PC-3 (cell line): ENCODE data around the gene SLC51B. TPM values are rescaled to one million over a fixed set of nuclear protein-coding genes. Genes with fewer than 3 reads are reported as not detected.

Source experiments
- ATAC-seq: fragments of 200-7000 bp; cut with Tn5 transposase; 2 replicates; pipeline ENCODE4 v1.9.1; 2020; ENCODE audit warnings: mild to moderate bottlenecking, moderate library complexity
- BruUV-seq: library from RNA; stranded (reverse); fragments of 400-500 nt; replicated peaks from 2 replicates; lab custom pipeline; 2021; lab: Mats Ljungman, UMichigan
- CTCF ChIA-PET: fragments of 300-600 bp; sonication (Branson Sonifier 250); formaldehyde crosslinking; loops from one replicate; lab custom pipeline; 2022; ENCODE audit warnings: antibody characterized with exemption; lab: Charles Lee
- POLR2A ChIA-PET: fragments of 300-600 bp; sonication (Branson Sonifier 250); formaldehyde crosslinking; loops from one replicate; lab custom pipeline; 2022; ENCODE audit warnings: antibody characterized with exemption; ENCODE audit not compliant: unreplicated experiment; lab: Charles Lee
- DNase-seq: peaks from one replicate; pipeline ENCODE4 v3.0.0-alpha.2; 2015
- H2AFZ ChIP-seq: fragments of 300-600 bp; sonication (generic); 2 replicates; pipeline ENCODE4 v1.6.0; 2016; ENCODE audit warnings: antibody characterized with exemption, low read length
- H3F3A ChIP-seq: fragments of 300-600 bp; sonication (generic); one replicate; pipeline ENCODE4 v1.6.0; 2017; ENCODE audit warnings: antibody characterized with exemption, low read length, control low read depth, mild to moderate bottlenecking; ENCODE audit not compliant: unreplicated experiment
- H3K27ac ChIP-seq: fragments of 300-600 bp; sonication (generic); 2 replicates; pipeline ENCODE4 v1.5.1; 2016; ENCODE audit warnings: mild to moderate bottlenecking, low read length
- H3K27me3 ChIP-seq: fragments of 300-600 bp; sonication (generic); 2 replicates; pipeline ENCODE4 v1.6.1; 2016; ENCODE audit warnings: low read length, mixed read lengths
- H3K36me3 ChIP-seq: fragments of 300-600 bp; sonication (generic); 2 replicates; pipeline ENCODE4 v1.6.1; 2016; ENCODE audit warnings: low read depth, mixed run types, low read length, mixed read lengths
- H3K4me1 ChIP-seq: fragments of 300-600 bp; sonication (generic); 2 replicates; pipeline ENCODE4 v1.5.1; 2016; ENCODE audit warnings: low read length; ENCODE audit not compliant: insufficient read depth
- H3K4me2 ChIP-seq: fragments of 300-600 bp; sonication (generic); 2 replicates; pipeline ENCODE4 v1.6.0; 2016; ENCODE audit warnings: low read length
- H3K4me3 ChIP-seq: fragments of 300-600 bp; sonication (generic); 2 replicates; pipeline ENCODE4 v1.5.1; 2016; ENCODE audit warnings: mild to moderate bottlenecking, low read length, mixed read lengths
- H3K79me2 ChIP-seq: fragments of 300-600 bp; sonication (generic); 2 replicates; pipeline ENCODE4 v1.6.1; 2017; ENCODE audit warnings: low read length, mixed read lengths
- H3K9ac ChIP-seq: fragments of 300-600 bp; sonication (generic); 2 replicates; pipeline ENCODE4 v1.6.0; 2016; ENCODE audit warnings: mild to moderate bottlenecking, low read length
- H3K9me2 ChIP-seq: fragments of 300-600 bp; sonication (generic); replicated peaks from 2 replicates; pipeline ENCODE4 v1.6.1; 2016; ENCODE audit warnings: mixed run types, low read length, mixed read lengths
- H3K9me3 ChIP-seq: fragments of 300-600 bp; sonication (generic); 2 replicates; pipeline ENCODE4 v1.6.1; 2016; ENCODE audit warnings: low read length, mixed read lengths
- H4K20me1 ChIP-seq: fragments of 300-600 bp; sonication (generic); 2 replicates; pipeline ENCODE4 v1.6.1; 2016; ENCODE audit warnings: low read length, mixed read lengths
- CTCF ChIP-seq: fragments of 300-600 bp; sonication (generic); conservative IDR thresholded peaks from 2 replicates; pipeline ENCODE4 v1.5.1; 2017; ENCODE audit warnings: antibody characterized with exemption, low read depth, mild to moderate bottlenecking, low read length
- EZH2 ChIP-seq: fragments of 300-600 bp; sonication (generic); IDR thresholded peaks from one replicate; pipeline ENCODE4 v1.6.1; 2017; ENCODE audit warnings: antibody characterized with exemption, mild to moderate bottlenecking, low read length; ENCODE audit not compliant: unreplicated experiment
- EZH2phosphoT487 ChIP-seq: fragments of 300-600 bp; sonication (generic); IDR thresholded peaks from 2 replicates; pipeline ENCODE4 v1.6.1; 2018; ENCODE audit warnings: mild to moderate bottlenecking, antibody characterized with exemption, low read length, borderline replicate concordance
- intact Hi-C: fragments of 100-400 bp; cut with micrococcal nuclease; formaldehyde crosslinking; loops from 2 replicates; pipeline ENCODE4 v1.9.0; 2023
- total RNA-seq: library from RNA; depleted of rRNA; stranded (reverse); fragments of >200 nt; gene quantifications from 2 replicates; pipeline ENCODE4 v1.2.3, GENCODE V29; 2014

Gene SLC51B
- total RNA-seq, 1 experiment from 2014 or later = not detected

- CTCF ChIA-PET = no interaction called here
- H3K27ac ChIP-seq = no peak overlapping the region
Observed at GRCh38 chr15:65081758-65082157, 36.6 kb downstream of the SLC51B start.

DNA sequence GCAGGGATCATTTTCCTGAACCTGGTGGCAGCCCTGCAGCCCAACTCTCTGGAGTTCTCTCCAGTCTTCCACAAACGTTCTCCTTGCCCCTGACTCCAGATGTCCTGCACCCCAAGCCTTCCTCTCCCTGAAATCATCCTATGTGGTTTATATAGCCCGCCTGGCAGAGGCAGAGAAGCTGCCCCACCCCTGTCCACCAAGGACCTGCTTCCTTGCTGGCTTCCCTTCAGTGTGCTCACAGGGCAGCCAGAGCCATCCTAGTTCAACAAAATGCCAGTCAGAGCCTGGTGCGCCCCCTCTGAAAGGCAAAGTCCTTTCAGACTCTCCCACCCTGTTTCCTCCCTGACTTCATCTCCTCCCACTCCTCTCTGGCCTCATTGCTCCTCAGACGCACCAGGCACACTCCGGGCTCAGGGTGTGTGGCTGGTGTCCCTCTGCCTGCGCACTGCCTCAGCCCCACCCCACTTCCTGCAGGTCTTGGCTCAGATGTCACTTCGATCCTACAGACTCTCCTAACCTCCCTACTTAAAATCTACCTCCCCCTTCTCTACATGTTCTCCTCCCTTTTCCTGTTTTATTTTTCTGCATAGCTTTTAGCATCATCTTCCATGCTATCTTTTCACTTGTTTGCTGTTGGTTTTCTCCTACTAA, 37.2 kb downstream of the SLC51B start:
- Histone ChIP-seq H3K27me3 (no peaks in the 10 kb centered on the region), H3K9ac (no peak overlapping the region), H3K79me2 (no peaks in the 10 kb centered on the region), H3K9me3 (no peaks in the 10 kb centered on the region), H3K4me2 (peak overlapping the region; percentile 35), H4K20me1 (no peaks in the 10 kb centered on the region), H3F3A (no peaks in the 10 kb centered on the region), H3K27ac (no peak overlapping the region), H3K9me2 (no peaks in the 10 kb centered on the region), H2AFZ (peak overlapping the region; percentile 33; the same call in 1 of the 2 replicates), H3K4me1 (no peaks in the 10 kb centered on the region), H3K36me3 (no peaks in the 10 kb centered on the region), H3K4me3 (no peak overlapping the region)
- ATAC-seq (peak; percentile 73), DNase-seq (peak; percentile 5)
- intact Hi-C loops = no loop called here
- TF ChIP-seq EZH2phosphoT487 (no peak), CTCF (no peak), EZH2 (no peak)
- ChIA-PET POLR2A (no interaction called here), CTCF (no interaction called here)
- BruUV-seq = no TSS peak

More at GRCh38 chr15:65081758-65082157, 36.6 kb downstream of the SLC51B start:
- Histone ChIP-seq H3K36me3 (no peaks in the 10 kb centered on the region), H3K79me2 (no peaks in the 10 kb centered on the region), H3K27me3 (no peaks in the 10 kb centered on the region), H3K9ac (no peak overlapping the region), H3F3A (no peaks in the 10 kb centered on the region), H3K4me2 (no peak overlapping the region), H3K4me3 (no peak overlapping the region), H3K9me3 (no peaks in the 10 kb centered on the region), H4K20me1 (no peaks in the 10 kb centered on the region), H2AFZ (no peak overlapping the region), H3K4me1 (no peaks in the 10 kb centered on the region), H3K9me2 (no peaks in the 10 kb centered on the region)
- intact Hi-C loops = no loop called here
- no peak for TF ChIP-seq EZH2phosphoT487
- no peak for TF ChIP-seq CTCF
- TF ChIP-seq EZH2 = no peak
- no peak for ATAC-seq
- DNase-seq = peak; percentile 17
- no TSS peak for BruUV-seq
- POLR2A ChIA-PET = no interaction called here

DNA sequence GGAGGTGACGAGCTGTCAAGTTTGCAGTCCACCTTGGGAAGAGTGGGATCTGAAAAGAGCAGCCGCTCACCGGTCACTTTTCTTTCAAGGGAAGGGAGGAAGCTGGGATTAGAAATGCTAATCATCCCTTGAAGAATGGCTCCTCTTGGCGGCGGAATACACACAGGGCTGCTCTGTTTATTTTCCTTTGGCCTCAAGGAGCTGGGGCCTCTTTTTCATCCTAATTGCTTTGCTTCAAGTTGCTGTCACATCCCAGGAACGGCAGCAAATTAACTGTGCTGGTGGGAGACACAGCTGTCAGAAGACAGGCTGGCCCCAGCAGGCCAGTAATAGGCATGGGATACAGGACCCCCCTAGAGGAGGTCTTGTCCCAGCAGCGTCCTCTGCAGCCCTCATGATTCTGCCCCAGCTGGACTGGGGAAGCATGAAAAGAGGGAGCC, 38.1 kb downstream of the SLC51B start:
- no peak overlapping the region for H3K4me3 ChIP-seq
- TF ChIP-seq EZH2 (no peak), CTCF (no peak), EZH2phosphoT487 (no peak)
- DNase-seq (no peak), ATAC-seq (no peak)
- no peaks in the 10 kb centered on the region for H3K27me3 ChIP-seq
- H3K9ac ChIP-seq = no peak overlapping the region
- no peak overlapping the region for H2AFZ ChIP-seq
- ChIA-PET CTCF (no interaction called here), POLR2A (no interaction called here)
- intact Hi-C loops = no loop called here
- no TSS peak for BruUV-seq
- no peaks in the 10 kb centered on the region for H3K79me2 ChIP-seq
- no peaks in the 10 kb centered on the region for H3K4me1 ChIP-seq
- no peaks in the 10 kb centered on the region for H3K9me3 ChIP-seq
- H3K4me2 ChIP-seq = no peak overlapping the region
- no peaks in the 10 kb centered on the region for H4K20me1 ChIP-seq
- H3F3A ChIP-seq = no peaks in the 10 kb centered on the region
- H3K27ac ChIP-seq = no peak overlapping the region
- no peaks in the 10 kb centered on the region for H3K36me3 ChIP-seq
- H3K9me2 ChIP-seq = no peaks in the 10 kb centered on the region
